Measurements from ENCODE around the gene TUNAR.

Gene TUNAR

GRCh38 chr14:95863295-95863694 lies 13.3 kb upstream of the TUNAR start:
- Histone ChIP-seq H3K27me3 (ENCODE audit: insufficient read depth, low read length, poor library complexity, severe bottlenecking) (no peaks in the 10 kb centered on the region), H3K9ac (ENCODE audit: low read depth, low read length, poor library complexity, severe bottlenecking) (no peak overlapping the region), H3K9me2 (replicated peaks; ENCODE audit: low read depth, low read length) (no peaks in the 10 kb centered on the region), H3K36me3 (ENCODE audit: insufficient read depth, low read length) (no peaks in the 10 kb centered on the region), H2AFZ (ENCODE audit: low read length) (no peak overlapping the region), H3K4me1 (ENCODE audit: insufficient read depth, low read length, poor library complexity, severe bottlenecking) (no peaks in the 10 kb centered on the region), H3K9me3 (ENCODE audit: insufficient read depth, low read depth, low read length) (no peaks in the 10 kb centered on the region; the same call in 1 of the 2 replicates), H3K4me2 (ENCODE audit: low read depth, low read length, poor library complexity, severe bottlenecking) (no peak overlapping the region), H4K20me1 (ENCODE audit: insufficient read depth, low read length, poor library complexity, severe bottlenecking) (no peaks in the 10 kb centered on the region), H3K79me2 (ENCODE audit: insufficient read depth, low read length) (no peaks in the 10 kb centered on the region), H3K4me3 (ENCODE audit: low read length, poor library complexity, severe bottlenecking) (no peak overlapping the region), H3F3A (ENCODE audit: low read depth) (no peaks in the 10 kb centered on the region)
- TF ChIP-seq CTCF (conservative IDR thresholded peaks at IDR 0.05; ENCODE audit: low read length) (no peak), EZH2phosphoT487 (IDR thresholded peaks at IDR 0.05; ENCODE audit: borderline replicate concordance) (no peak)

GRCh38 chr14:95869776-95870175 lies 6.9 kb upstream of the TUNAR start:
- no peak overlapping the region for H3K4me2 ChIP-seq (ENCODE audit: low read depth, low read length, poor library complexity, severe bottlenecking)
- no peaks in the 10 kb centered on the region for H3K79me2 ChIP-seq (ENCODE audit: insufficient read depth, low read length)
- TF ChIP-seq CTCF (conservative IDR thresholded peaks at IDR 0.05; ENCODE audit: low read length): no peak
- TF ChIP-seq EZH2phosphoT487 (IDR thresholded peaks at IDR 0.05; ENCODE audit: borderline replicate concordance): no peak
- H3K27me3 ChIP-seq (ENCODE audit: insufficient read depth, low read length, poor library complexity, severe bottlenecking): no peaks in the 10 kb centered on the region
- H3K4me3 ChIP-seq (ENCODE audit: low read length, poor library complexity, severe bottlenecking): no peak overlapping the region
- no peak overlapping the region for H3K9ac ChIP-seq (ENCODE audit: low read depth, low read length, poor library complexity, severe bottlenecking)
- H3K4me1 ChIP-seq (ENCODE audit: insufficient read depth, low read length, poor library complexity, severe bottlenecking): no peaks in the 10 kb centered on the region
- no peaks in the 10 kb centered on the region for H3K36me3 ChIP-seq (ENCODE audit: insufficient read depth, low read length)
- no peaks in the 10 kb centered on the region for H3K9me2 ChIP-seq (replicated peaks; ENCODE audit: low read depth, low read length)
- H3F3A ChIP-seq (ENCODE audit: low read depth): no peaks in the 10 kb centered on the region
- no peak overlapping the region for H2AFZ ChIP-seq (ENCODE audit: low read length)
- H4K20me1 ChIP-seq (ENCODE audit: insufficient read depth, low read length, poor library complexity, severe bottlenecking): no peaks in the 10 kb centered on the region
- H3K9me3 ChIP-seq (ENCODE audit: insufficient read depth, low read depth, low read length): no peaks in the 10 kb centered on the region

GRCh38 chr14:95870772-95871171 lies 5.9 kb upstream of the TUNAR start:
- no peaks in the 10 kb centered on the region for H3K36me3 ChIP-seq (ENCODE audit: insufficient read depth, low read length)
- no peak overlapping the region for H3K9ac ChIP-seq (ENCODE audit: low read depth, low read length, poor library complexity, severe bottlenecking)
- H3K79me2 ChIP-seq (ENCODE audit: insufficient read depth, low read length): no peaks in the 10 kb centered on the region
- no peaks in the 10 kb centered on the region for H3K4me1 ChIP-seq (ENCODE audit: insufficient read depth, low read length, poor library complexity, severe bottlenecking)
- no peak overlapping the region for H3K4me2 ChIP-seq (ENCODE audit: low read depth, low read length, poor library complexity, severe bottlenecking)
- no peaks in the 10 kb centered on the region for H4K20me1 ChIP-seq (ENCODE audit: insufficient read depth, low read length, poor library complexity, severe bottlenecking)
- H3K9me3 ChIP-seq (ENCODE audit: insufficient read depth, low read depth, low read length): no peaks in the 10 kb centered on the region
- H3K9me2 ChIP-seq (replicated peaks; ENCODE audit: low read depth, low read length): no peaks in the 10 kb centered on the region
- no peak overlapping the region for H3K4me3 ChIP-seq (ENCODE audit: low read length, poor library complexity, severe bottlenecking)
- H2AFZ ChIP-seq (ENCODE audit: low read length): no peak overlapping the region
- TF ChIP-seq EZH2phosphoT487 (IDR thresholded peaks at IDR 0.05; ENCODE audit: borderline replicate concordance) (no peak), CTCF (conservative IDR thresholded peaks at IDR 0.05; ENCODE audit: low read length) (no peak)
- H3K27me3 ChIP-seq (ENCODE audit: insufficient read depth, low read length, poor library complexity, severe bottlenecking): no peaks in the 10 kb centered on the region
- H3F3A ChIP-seq (ENCODE audit: low read depth): no peaks in the 10 kb centered on the region

Measured in Loucy (cell line).